A673 (cell line): Measurements from ENCODE around the gene RAB11A. TPM values are rescaled to one million over a fixed set of nuclear protein-coding genes. Genes with fewer than 3 reads are reported as not detected.

ENCODE experiments used
- BruUV-seq: library from RNA; stranded (reverse); fragments of 400-500 nt; replicated peaks from 2 replicates; lab custom pipeline; 2021; lab: Mats Ljungman, UMichigan
- CTCF ChIA-PET: fragments of 300-600 bp; sonication (Branson Sonifier 250); formaldehyde crosslinking; loops from one replicate; lab custom pipeline; 2022; ENCODE audit warnings: antibody characterized with exemption; lab: Charles Lee
- POLR2A ChIA-PET: fragments of 300-600 bp; sonication (Branson Sonifier 250); formaldehyde crosslinking; loops from one replicate; lab custom pipeline; 2022; ENCODE audit warnings: antibody characterized with exemption; ENCODE audit not compliant: low non-redundant PET; lab: Charles Lee
- DNase-seq: peaks from one replicate; pipeline ENCODE4 v3.0.0-alpha.2; 2015; ENCODE audit warnings: low spot score
- H3K27ac ChIP-seq: fragments of 200-600 bp; sonication (generic); 2 replicates; pipeline ENCODE4 v1.5.1; 2016; ENCODE audit warnings: mixed run types, low read depth, mild to moderate bottlenecking, mixed read lengths, antibody characterized with exemption, low read length; ENCODE audit not compliant: poor library complexity, severe bottlenecking
- H3K27me3 ChIP-seq: fragments of 200-600 bp; sonication (generic); replicated peaks from 2 replicates; pipeline ENCODE4 v1.6.1; 2017; ENCODE audit warnings: mixed run types, low read depth, mild to moderate bottlenecking, mixed read lengths, antibody characterized with exemption, low read length; ENCODE audit not compliant: insufficient read depth, poor library complexity
- H3K36me3 ChIP-seq: fragments of 200-600 bp; sonication (generic); 2 replicates; pipeline ENCODE4 v1.6.1; 2016; ENCODE audit warnings: mixed run types, mild to moderate bottlenecking, mixed read lengths, antibody characterized with exemption, low read length; ENCODE audit not compliant: insufficient read depth, poor library complexity, severe bottlenecking
- H3K4me1 ChIP-seq: fragments of 200-600 bp; sonication (generic); 2 replicates; pipeline ENCODE4 v1.6.1; 2017; ENCODE audit warnings: mixed run types, mild to moderate bottlenecking, mixed read lengths, antibody characterized with exemption, low read length; ENCODE audit not compliant: insufficient read depth, poor library complexity, severe bottlenecking
- H3K4me3 ChIP-seq: fragments of 200-600 bp; sonication (generic); 2 replicates; pipeline ENCODE4 v1.5.1; 2016; ENCODE audit warnings: low read depth, mixed run types, mild to moderate bottlenecking, mixed read lengths, low read length; ENCODE audit not compliant: poor library complexity, severe bottlenecking
- H3K9me3 ChIP-seq: fragments of 200-600 bp; sonication (generic); 2 replicates; pipeline ENCODE4 v1.6.1; 2016; ENCODE audit warnings: mixed run types, low read depth, mild to moderate bottlenecking, mixed read lengths, antibody characterized with exemption, low read length; ENCODE audit not compliant: poor library complexity, severe bottlenecking
- CTCF ChIP-seq: fragments of 300-800, 200-600 bp; sonication (generic); conservative IDR thresholded peaks from 2 replicates; pipeline ENCODE4 v1.5.1; 2017; ENCODE audit warnings: low read depth, mild to moderate bottlenecking, antibody characterized with exemption, low read length, moderate library complexity, mixed read lengths
- EZH2 ChIP-seq: fragments of 200-600 bp; sonication (generic); IDR thresholded peaks from 2 replicates; pipeline ENCODE4 v1.6.1; 2017; ENCODE audit warnings: borderline replicate concordance, low read depth, mild to moderate bottlenecking, mixed read lengths, antibody characterized with exemption, low read length; ENCODE audit not compliant: poor library complexity, severe bottlenecking
- intact Hi-C: fragments of 100-400 bp; cut with micrococcal nuclease; formaldehyde crosslinking; loops from one replicate; pipeline ENCODE4 v1.10.0; 2022; ENCODE audit not compliant: unreplicated experiment
- total RNA-seq: library from RNA; stranded (reverse); gene quantifications from 2 replicates; pipeline ENCODE4 v1.2.3, GENCODE V29; 2021

Gene RAB11A
- total RNA-seq, 1 experiment from 2014 or later, result 227 TPM

DNA sequence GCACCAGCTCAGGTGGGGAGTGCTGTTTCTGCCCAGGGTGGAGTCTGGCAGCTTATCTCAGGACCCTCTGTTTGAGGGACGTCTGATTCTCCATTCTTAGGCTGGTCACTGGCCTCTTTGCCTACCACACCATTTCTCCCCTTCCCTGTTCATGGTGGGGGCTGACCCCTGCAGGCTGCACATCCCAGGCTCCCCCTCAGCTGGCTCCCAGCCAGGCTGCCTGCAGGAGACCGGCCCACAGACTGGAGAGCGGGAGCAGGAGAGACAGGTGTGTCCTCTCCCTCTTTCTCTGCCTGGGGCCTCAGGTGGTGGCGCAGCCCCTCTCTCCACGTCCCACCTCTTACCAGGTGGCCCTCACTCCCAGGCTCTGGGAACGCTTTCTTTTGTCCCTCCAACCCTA, 60.8 kb downstream of the RAB11A start:
- ChIA-PET POLR2A (no interaction called here), CTCF (no interaction called here)
- H3K27me3 ChIP-seq, result no peaks in the 10 kb centered on the region
- TF ChIP-seq CTCF (no peak), EZH2 (no peak)
- DNase-seq, result no peak
- intact Hi-C loops, result no loop called here
- no peaks in the 10 kb centered on the region for H3K36me3 ChIP-seq
- no peaks in the 10 kb centered on the region for H3K4me1 ChIP-seq
- BruUV-seq, result no TSS peak
- no peak overlapping the region for H3K27ac ChIP-seq
- no peak overlapping the region for H3K4me3 ChIP-seq
- no peaks in the 10 kb centered on the region for H3K9me3 ChIP-seq

DNA sequence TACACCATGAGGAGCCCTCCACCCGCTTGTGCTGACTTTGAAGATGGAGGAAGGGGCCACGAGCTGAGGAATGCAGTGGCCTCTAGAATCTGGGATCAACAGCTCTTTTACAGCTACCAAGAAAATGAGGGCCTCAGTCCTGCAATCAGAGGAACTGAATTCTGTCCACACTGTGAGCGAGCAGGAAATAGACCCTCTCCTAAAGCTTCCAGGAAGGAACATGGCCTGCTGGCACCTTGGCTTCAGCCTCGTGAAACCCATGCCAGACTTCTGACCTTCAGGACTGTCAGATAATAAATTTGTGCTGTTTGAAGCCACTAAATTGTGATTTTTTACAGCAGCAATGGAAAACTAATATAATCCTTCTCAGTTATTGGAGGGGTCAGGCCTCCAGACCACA, 61.9 kb downstream of the RAB11A start:
- CTCF ChIA-PET, result no interaction called here
- TF ChIP-seq CTCF (no peak), EZH2 (no peak)
- H3K27ac ChIP-seq, result no peak overlapping the region
- H3K36me3 ChIP-seq, result no peaks in the 10 kb centered on the region
- no peaks in the 10 kb centered on the region for H3K9me3 ChIP-seq
- DNase-seq, result no peak
- no TSS peak for BruUV-seq
- POLR2A ChIA-PET, result no interaction called here
- H3K27me3 ChIP-seq, result no peaks in the 10 kb centered on the region
- no peaks in the 10 kb centered on the region for H3K4me1 ChIP-seq
- intact Hi-C loops, result no loop called here
- H3K4me3 ChIP-seq, result no peak overlapping the region

GRCh38 chr15:65935391-65935790, 66.1 kb downstream of the RAB11A start:
- POLR2A ChIA-PET, result no interaction called here
- no TSS peak for BruUV-seq
- Histone ChIP-seq H3K27ac (no peak overlapping the region), H3K36me3 (no peaks in the 10 kb centered on the region), H3K4me3 (no peak overlapping the region), H3K27me3 (no peaks in the 10 kb centered on the region), H3K9me3 (no peaks in the 10 kb centered on the region), H3K4me1 (no peaks in the 10 kb centered on the region)
- intact Hi-C loops, result no loop called here
- DNase-seq, result no peak
- TF ChIP-seq CTCF (no peak), EZH2 (no peak)
- CTCF ChIA-PET, result no interaction called here
